ENCODE measurements around the gene ATP6V1F.

Gene ATP6V1F

GRCh38 chr7:128885370-128886187 is 22.9 kb downstream of the ATP6V1F start:
- Histone ChIP-seq H3K27me3 (ENCODE audit: insufficient read depth, poor library complexity, severe bottlenecking) (no peaks in the 10 kb centered on the region), H3K36me3 (ENCODE audit: low read depth) (no peaks in the 10 kb centered on the region), H3K9me3 (ENCODE audit: severe bottlenecking) (no peaks in the 10 kb centered on the region), H3K27ac (ENCODE audit: poor library complexity, severe bottlenecking) (no peak overlapping the region), H3K4me3 (ENCODE audit: severe bottlenecking) (no peak overlapping the region), H3K4me1 (ENCODE audit: insufficient read depth, poor library complexity, severe bottlenecking) (peaks cover 12% of the 10 kb centered on the region)
- ATAC-seq (ENCODE audit: low read depth) (no peak), DNase-seq (ENCODE audit: low spot score) (peak; percentile 29)
- no peak for TF ChIP-seq CTCF (IDR thresholded peaks at IDR 0.05; ENCODE audit: poor library complexity, severe bottlenecking)

GRCh38 chr7:128886391-128887168 is 23.9 kb downstream of the ATP6V1F start:
- peaks cover 13% of the 10 kb centered on the region for H3K4me1 ChIP-seq (ENCODE audit: insufficient read depth, poor library complexity, severe bottlenecking)
- DNase-seq (ENCODE audit: low spot score) (peak; percentile 45), ATAC-seq (ENCODE audit: low read depth) (no peak)
- no peak for TF ChIP-seq CTCF (IDR thresholded peaks at IDR 0.05; ENCODE audit: poor library complexity, severe bottlenecking)
- H3K27me3 ChIP-seq (ENCODE audit: insufficient read depth, poor library complexity, severe bottlenecking): no peaks in the 10 kb centered on the region
- H3K9me3 ChIP-seq (ENCODE audit: severe bottlenecking): no peaks in the 10 kb centered on the region
- no peaks in the 10 kb centered on the region for H3K36me3 ChIP-seq (ENCODE audit: low read depth)
- no peak overlapping the region for H3K4me3 ChIP-seq (ENCODE audit: severe bottlenecking)
- H3K27ac ChIP-seq (ENCODE audit: poor library complexity, severe bottlenecking): no peak overlapping the region

GRCh38 chr7:128887169-128888038 is 24.7 kb downstream of the ATP6V1F start:
- Histone ChIP-seq H3K9me3 (ENCODE audit: severe bottlenecking) (no peaks in the 10 kb centered on the region), H3K4me1 (ENCODE audit: insufficient read depth, poor library complexity, severe bottlenecking) (peaks cover 19% of the 10 kb centered on the region), H3K4me3 (ENCODE audit: severe bottlenecking) (no peak overlapping the region), H3K27me3 (ENCODE audit: insufficient read depth, poor library complexity, severe bottlenecking) (no peaks in the 10 kb centered on the region), H3K27ac (ENCODE audit: poor library complexity, severe bottlenecking) (no peak overlapping the region), H3K36me3 (ENCODE audit: low read depth) (no peaks in the 10 kb centered on the region)
- DNase-seq (ENCODE audit: low spot score) (peak; percentile 37), ATAC-seq (ENCODE audit: low read depth) (no peak)
- no peak for TF ChIP-seq CTCF (IDR thresholded peaks at IDR 0.05; ENCODE audit: poor library complexity, severe bottlenecking)

- peaks cover 26% of the 10 kb centered on the region for H3K4me1 ChIP-seq (ENCODE audit: insufficient read depth, poor library complexity, severe bottlenecking)
- H3K27ac ChIP-seq (ENCODE audit: poor library complexity, severe bottlenecking): peak overlapping the region; percentile 59
Measured at GRCh38 chr7:128888039-128888755, 25.5 kb downstream of the ATP6V1F start.

More at GRCh38 chr7:128888039-128888755, 25.5 kb downstream of the ATP6V1F start:
- DNase-seq (ENCODE audit: low spot score) (peak; percentile 4), ATAC-seq (ENCODE audit: low read depth) (no peak)
- TF ChIP-seq CTCF (IDR thresholded peaks at IDR 0.05; ENCODE audit: poor library complexity, severe bottlenecking): no peak
- Histone ChIP-seq H3K27me3 (ENCODE audit: insufficient read depth, poor library complexity, severe bottlenecking) (no peaks in the 10 kb centered on the region), H3K36me3 (ENCODE audit: low read depth) (no peaks in the 10 kb centered on the region), H3K9me3 (ENCODE audit: severe bottlenecking) (no peaks in the 10 kb centered on the region), H3K4me3 (ENCODE audit: severe bottlenecking) (no peak overlapping the region)
